Subcutaneous abdominal adipose tissue (tissue), 5 donors: Measurements from ENCODE around the gene SERF2.

Source experiments
- H3K27ac ChIP-seq: one replicate; pipeline ENCODE4 v1.7.0; 2013; ENCODE audit warnings: low read depth, mild to moderate bottlenecking, inconsistent platforms, low read length, moderate library complexity
- H3K27me3 ChIP-seq, 5 donors: one replicate each; pipeline ENCODE4 v1.7.0; 2013; ENCODE audit warnings: low read length in 5 of 5, inconsistent platforms in 1 of 5; ENCODE audit not compliant: control insufficient read depth in 5 of 5, insufficient read depth in 4 of 5
- H3K36me3 ChIP-seq, 5 donors: one replicate each; pipeline ENCODE4 v1.7.0; 2013; ENCODE audit warnings: low read length in 5 of 5; ENCODE audit not compliant: control insufficient read depth in 5 of 5, insufficient read depth in 5 of 5
- H3K4me1 ChIP-seq, 5 donors: one replicate each; pipeline ENCODE4 v1.7.0; 2013; ENCODE audit warnings: low read length in 5 of 5, mild to moderate bottlenecking in 3 of 5, moderate library complexity in 1 of 5; ENCODE audit not compliant: control insufficient read depth in 5 of 5, insufficient read depth in 5 of 5
- H3K4me3 ChIP-seq, 5 donors: one replicate each; pipeline ENCODE4 v1.7.0; 2013; ENCODE audit warnings: low read length in 5 of 5, low read depth in 1 of 5
- H3K9ac ChIP-seq, 5 donors: one replicate each; pipeline ENCODE4 v1.7.0; 2013; ENCODE audit warnings: low read length in 5 of 5, mild to moderate bottlenecking in 4 of 5, moderate library complexity in 3 of 5
- H3K9me3 ChIP-seq, 5 donors: one replicate each; pipeline ENCODE4 v1.7.0; 2013; ENCODE audit warnings: low read length in 5 of 5; ENCODE audit not compliant: control insufficient read depth in 5 of 5
- donor health status: healthy.
- donor health status: healthy.
- donor health status: healthy.
- donor health status: healthy.
- donor health status: healthy.

SERF2 gene

DNA sequence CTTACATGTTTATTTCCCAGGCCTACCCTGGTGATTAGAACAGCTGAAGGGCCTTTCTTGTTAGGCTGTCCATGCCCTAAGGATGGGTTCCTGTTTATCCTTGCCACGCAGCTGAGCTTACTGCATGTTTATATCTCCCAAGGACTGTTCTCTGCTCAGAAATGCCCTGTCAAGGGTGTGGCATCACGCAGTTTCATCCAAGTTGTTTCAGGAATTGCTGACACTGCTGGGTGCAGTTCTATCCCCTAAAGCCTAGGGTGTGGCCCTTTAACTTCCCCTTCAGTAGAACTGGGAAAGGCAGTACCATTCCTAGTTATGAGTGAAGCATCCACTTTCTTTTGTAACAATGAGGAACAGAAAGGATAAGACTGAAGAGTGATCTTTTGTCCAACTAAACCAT lies 20.3 kb upstream of the SERF2 start:
- peak overlapping the region in 1 of 5 donors; percentile 25 for H3K9ac ChIP-seq
- peaks cover 40 to 68% (median 52%) of the 10 kb centered on the region in 5 donors for H3K36me3 ChIP-seq
- H3K4me1 ChIP-seq = peaks cover 0 to 11% (median 9%) of the 10 kb centered on the region in 5 donors
- H3K27ac ChIP-seq = no peak overlapping the region
- H3K27me3 ChIP-seq = no peaks in the 10 kb centered on the region
- H3K9me3 ChIP-seq = no peaks in the 10 kb centered on the region
- no peak overlapping the region for H3K4me3 ChIP-seq

DNA sequence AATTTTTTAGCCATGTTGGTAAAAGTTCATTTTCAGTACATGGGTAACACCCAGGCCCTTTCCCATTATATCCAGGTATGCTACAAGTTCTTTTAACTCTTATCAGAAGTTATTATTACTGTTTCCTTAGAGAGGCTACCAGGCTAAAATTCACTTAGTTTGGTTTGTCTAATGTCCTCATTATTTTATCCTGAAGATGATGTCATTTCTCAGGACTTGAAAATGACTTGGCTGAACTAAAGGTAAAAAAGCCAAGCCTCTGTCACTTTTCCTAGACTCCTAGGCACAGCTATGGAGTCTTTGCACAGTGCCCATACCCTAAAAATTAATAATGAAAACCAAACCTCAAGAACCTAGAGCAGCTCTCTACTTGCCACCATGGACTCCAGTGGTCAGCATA lies 19.5 kb upstream of the SERF2 start:
- H3K9ac ChIP-seq = peak overlapping the region in 1 of 5 donors; percentile 25
- no peaks in the 10 kb centered on the region for H3K27me3 ChIP-seq
- peaks cover 2 to 16% (median 12%) of the 10 kb centered on the region in 5 donors for H3K4me1 ChIP-seq
- no peaks in the 10 kb centered on the region for H3K9me3 ChIP-seq
- no peak overlapping the region for H3K4me3 ChIP-seq
- H3K36me3 ChIP-seq = peaks cover 40 to 60% (median 44%) of the 10 kb centered on the region in 5 donors
- peak overlapping the region; percentile 16 for H3K27ac ChIP-seq

DNA sequence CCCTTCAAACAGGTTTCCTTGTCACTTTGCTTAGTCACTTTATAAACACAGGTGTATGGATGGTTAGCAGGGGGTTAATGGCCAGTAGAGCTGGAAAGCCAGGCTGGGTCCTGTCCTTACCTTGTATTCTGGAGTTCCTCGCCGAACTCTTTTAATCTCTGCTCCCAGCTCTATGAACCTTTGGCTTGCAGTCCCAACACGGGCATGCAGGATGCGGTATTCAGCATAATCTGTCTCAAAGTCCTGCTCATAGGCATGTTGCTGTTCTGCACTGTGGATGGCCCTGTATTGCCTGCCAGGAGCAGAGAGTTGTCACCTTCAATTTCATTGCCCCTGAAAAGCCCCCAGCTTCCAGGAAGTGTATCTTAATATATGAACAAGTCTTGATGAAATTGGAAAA lies 18.1 kb upstream of the SERF2 start:
- no peak overlapping the region for H3K4me3 ChIP-seq
- H3K27ac ChIP-seq = no peak overlapping the region
- no peak overlapping the region for H3K9ac ChIP-seq
- peaks cover 2 to 22% (median 13%) of the 10 kb centered on the region in 5 donors for H3K4me1 ChIP-seq
- peaks cover 30 to 45% (median 33%) of the 10 kb centered on the region in 5 donors for H3K36me3 ChIP-seq
- no peaks in the 10 kb centered on the region for H3K9me3 ChIP-seq
- no peaks in the 10 kb centered on the region for H3K27me3 ChIP-seq

DNA sequence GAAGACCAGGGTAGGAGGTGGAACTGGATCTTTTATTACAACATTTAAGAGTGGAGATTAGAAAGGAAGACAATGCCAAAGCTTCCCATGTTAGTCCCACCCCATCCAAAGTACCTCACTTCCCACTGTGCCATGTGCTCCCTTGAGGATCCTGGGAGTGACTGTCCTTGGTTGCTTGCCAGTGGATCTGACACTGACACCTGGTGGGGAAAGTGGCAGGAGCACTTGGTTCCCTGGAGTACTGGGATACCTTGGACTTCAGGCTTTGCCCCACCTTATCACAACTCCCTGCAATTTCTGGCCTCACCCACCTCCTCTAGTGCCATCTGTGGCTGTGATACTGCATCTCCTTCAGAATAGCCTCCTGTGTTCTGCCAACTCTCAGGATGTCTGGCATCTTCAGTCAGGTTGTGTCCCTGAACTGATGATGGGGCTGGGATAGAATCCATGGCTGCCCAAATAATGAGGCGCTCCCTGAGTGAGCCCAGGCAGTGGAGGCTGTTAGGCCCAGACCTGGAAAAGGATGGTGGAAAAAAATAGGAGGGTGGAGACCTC lies 16.6 kb upstream of the SERF2 start:
- Histone ChIP-seq H3K4me3 (no peak overlapping the region), H3K27me3 (no peaks in the 10 kb centered on the region), H3K9me3 (no peaks in the 10 kb centered on the region), H3K36me3 (peaks cover 18 to 33% (median 29%) of the 10 kb centered on the region in 5 donors), H3K4me1 (peaks cover 2 to 22% (median 13%) of the 10 kb centered on the region in 5 donors), H3K27ac (peak overlapping the region; percentile 91), H3K9ac (peak overlapping the region in 2 of 5 donors; percentile 1 to 28)

DNA sequence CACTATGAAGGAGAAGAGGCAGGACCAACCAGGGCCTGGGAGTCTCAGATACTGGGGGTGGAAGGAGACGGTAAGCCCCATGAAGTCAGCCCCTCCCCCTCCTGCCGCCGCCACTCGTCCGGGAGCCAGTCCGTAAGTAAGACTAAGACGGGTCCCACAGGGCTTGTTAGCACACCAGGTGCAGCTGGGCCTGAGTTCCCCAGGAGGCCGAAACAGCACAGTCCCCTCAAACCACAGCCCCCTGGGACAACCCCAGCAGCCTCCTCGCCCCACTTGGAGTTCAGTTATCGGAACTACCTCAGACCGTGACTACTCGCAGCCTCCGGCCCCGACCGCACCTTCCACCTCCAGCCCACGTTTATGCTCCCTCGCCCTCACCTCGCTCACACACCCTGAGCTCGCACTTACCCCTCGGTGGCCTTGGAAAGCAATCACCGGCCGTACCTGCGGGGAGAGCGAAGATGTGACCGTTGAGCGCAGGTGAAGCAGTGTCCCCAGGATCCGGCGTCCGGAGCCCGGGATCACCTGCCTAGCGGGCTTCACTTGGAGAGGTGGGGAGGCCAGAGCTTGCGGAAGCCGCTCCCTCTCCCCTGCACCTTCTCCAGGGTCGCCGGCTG lies 15.9 kb upstream of the SERF2 start:
- H3K9me3 ChIP-seq = no peaks in the 10 kb centered on the region
- peak overlapping the region; percentile 40 to 90 (median 82) for H3K4me3 ChIP-seq
- H3K27me3 ChIP-seq = no peaks in the 10 kb centered on the region
- peaks cover 16 to 27% (median 23%) of the 10 kb centered on the region in 5 donors for H3K36me3 ChIP-seq
- H3K9ac ChIP-seq = peak overlapping the region in 4 of 5 donors; percentile 45 to 86 (median 58)
- peak overlapping the region; percentile 91 for H3K27ac ChIP-seq
- peaks cover 2 to 22% (median 13%) of the 10 kb centered on the region in 5 donors for H3K4me1 ChIP-seq

DNA sequence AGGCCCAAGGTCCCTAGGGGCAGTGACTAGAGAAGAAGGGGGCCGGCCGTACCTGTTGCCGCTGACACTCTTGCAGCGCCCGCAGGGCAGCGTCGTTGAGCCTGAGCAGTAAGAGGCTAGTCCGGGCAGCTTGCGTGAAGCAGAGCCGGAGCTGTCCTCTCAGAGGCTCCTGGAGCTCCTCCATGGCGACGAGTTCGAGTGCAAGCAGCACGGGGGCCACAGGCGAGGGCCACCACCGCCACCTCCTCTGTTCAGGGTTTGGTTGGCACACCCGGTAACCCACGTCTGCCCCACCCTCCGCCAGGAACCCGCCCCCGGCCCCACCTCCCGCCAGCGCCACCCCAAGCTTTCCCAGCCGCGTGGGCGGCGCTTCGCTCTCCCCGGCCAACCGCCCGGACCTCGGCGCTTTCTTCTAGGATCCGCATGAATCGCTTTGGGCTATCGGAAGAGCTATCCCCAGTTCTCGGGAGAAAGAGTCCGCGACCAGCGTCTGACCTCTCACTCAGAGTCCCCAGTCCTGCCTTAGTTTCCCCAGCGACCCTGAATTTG lies 15.3 kb upstream of the SERF2 start, which contains the start of gene ELL3:
ELL3 (minus strand) TSS at position 249 of the 549 bp plus-strand sequence; CDS start at position 184, 65 bp downstream.
- H3K9me3 ChIP-seq = no peaks in the 10 kb centered on the region
- H3K4me3 ChIP-seq = peak within 1 kb of the TSS; percentile 72 to 90 (median 82)
- H3K27ac ChIP-seq = peak within 1 kb of the TSS; percentile 91
- peak within 1 kb of the TSS; percentile 63 to 86 (median 83) for H3K9ac ChIP-seq
- no peaks in the 10 kb centered on the region for H3K27me3 ChIP-seq
- peaks cover 2 to 22% (median 13%) of the 10 kb centered on the region in 5 donors for H3K4me1 ChIP-seq
- H3K36me3 ChIP-seq = peaks cover 10 to 21% (median 17%) of the 10 kb centered on the region in 5 donors

DNA sequence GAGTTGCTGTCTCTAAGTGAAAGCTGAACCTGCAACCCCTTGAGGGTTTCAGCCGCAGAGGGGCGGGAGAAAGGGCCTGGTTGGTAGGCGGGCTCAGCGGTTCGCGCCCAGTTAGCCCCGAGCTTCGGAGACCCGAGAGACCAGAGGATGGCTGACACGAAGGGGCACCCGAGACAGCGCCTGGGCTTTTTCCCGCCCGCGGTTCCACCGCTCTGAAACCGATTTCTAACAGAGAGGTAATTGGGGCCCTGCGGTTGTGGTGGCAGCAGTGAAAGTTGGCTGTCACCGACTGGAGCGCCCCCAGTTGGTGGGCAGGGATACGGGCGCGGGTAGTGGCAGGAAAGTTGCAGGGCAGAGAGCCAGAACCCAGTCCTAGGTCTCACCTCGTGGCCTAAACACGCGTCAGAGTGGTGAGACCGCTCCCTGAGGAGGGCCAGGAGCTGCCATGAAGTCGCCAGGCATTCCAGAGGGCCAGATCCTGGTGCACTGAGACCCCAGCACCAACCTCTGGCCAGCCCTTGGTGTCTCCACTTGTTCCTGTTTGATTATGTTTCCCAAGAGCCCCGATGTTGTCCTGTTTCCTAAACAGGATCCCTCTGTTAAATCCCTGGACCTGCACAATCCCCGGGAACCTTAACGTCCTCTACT lies 14.7 kb upstream of the SERF2 start:
- Histone ChIP-seq H3K9me3 (no peaks in the 10 kb centered on the region), H3K9ac (peak overlapping the region; percentile 63 to 86 (median 83)), H3K4me1 (peaks cover 2 to 22% (median 13%) of the 10 kb centered on the region in 5 donors), H3K36me3 (peaks cover 7 to 15% (median 13%) of the 10 kb centered on the region in 5 donors), H3K27me3 (no peaks in the 10 kb centered on the region), H3K27ac (peak overlapping the region; percentile 91), H3K4me3 (peak overlapping the region; percentile 72 to 90 (median 82))

DNA sequence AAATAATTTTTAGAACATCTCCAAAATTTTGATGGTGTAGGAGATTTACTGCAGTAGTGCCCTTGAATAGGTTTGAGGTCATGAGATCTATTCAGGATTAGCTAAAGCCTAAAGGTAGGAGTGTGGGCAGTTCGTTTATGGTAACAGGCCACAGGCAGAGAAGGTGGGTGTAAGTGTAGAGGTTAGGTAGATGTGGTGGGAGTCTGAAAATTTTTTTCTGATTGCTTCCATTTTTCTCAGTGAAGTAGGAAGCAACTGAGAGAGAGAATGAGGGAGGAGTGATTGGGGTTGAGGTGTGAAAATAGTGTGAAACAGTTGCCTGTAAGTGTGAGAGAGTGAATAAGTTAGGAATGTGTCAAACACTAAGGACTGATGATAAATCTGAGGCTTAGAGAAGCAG lies 13.1 kb upstream of the SERF2 start:
- Histone ChIP-seq H3K9ac (no peak overlapping the region), H3K36me3 (peaks cover 0 to 2% (median 0%) of the 10 kb centered on the region in 5 donors), H3K27me3 (no peaks in the 10 kb centered on the region), H3K9me3 (no peaks in the 10 kb centered on the region), H3K4me1 (peaks cover 2 to 22% (median 11%) of the 10 kb centered on the region in 5 donors), H3K4me3 (no peak overlapping the region), H3K27ac (no peak overlapping the region)

DNA sequence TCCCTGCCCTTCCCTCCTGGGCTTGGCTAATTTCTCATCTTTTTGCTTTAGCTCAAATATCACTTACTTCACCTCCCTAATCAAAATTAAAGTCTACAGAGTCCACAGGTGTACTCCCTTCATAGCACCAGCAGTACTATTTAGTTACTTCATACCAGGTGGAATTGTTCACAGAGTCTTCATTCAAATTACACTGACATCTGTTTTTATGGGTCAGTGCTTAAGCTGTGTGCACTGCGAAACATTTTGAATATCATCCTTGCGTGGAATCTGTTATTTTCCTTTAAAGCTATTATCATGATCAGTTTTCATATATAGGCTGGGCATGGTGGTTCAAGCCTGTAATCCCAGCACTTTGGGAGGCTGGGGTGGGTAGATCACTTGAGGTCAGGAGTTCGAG lies 2.7 kb upstream of the SERF2 start:
- Histone ChIP-seq H3K36me3 (peaks cover 0 to 12% (median 8%) of the 10 kb centered on the region in 5 donors), H3K4me3 (no peak overlapping the region), H3K9me3 (no peaks in the 10 kb centered on the region)

More for the DNA sequence above, 2.7 kb upstream of the SERF2 start:
- Histone ChIP-seq H3K4me1 (peaks cover 5 to 25% (median 21%) of the 10 kb centered on the region in 5 donors), H3K9ac (no peak overlapping the region), H3K27ac (no peak overlapping the region), H3K27me3 (no peaks in the 10 kb centered on the region)
